NB4 (cell line): ENCODE data around the gene FMN1.

Experiments
- MYC ChIP-seq: IDR thresholded peaks from 2 replicates; pipeline ENCODE4 v1.6.1; 2011; ENCODE audit warnings: low read depth, low read length
- POLR2A ChIP-seq: IDR thresholded peaks from 2 replicates; pipeline ENCODE4 v1.6.1; 2011; ENCODE audit warnings: mild to moderate bottlenecking; ENCODE audit not compliant: insufficient read length; ENCODE audit errors: extremely low read depth
- TF ChIP-seq, protein P1 (sequence below): IDR thresholded peaks from one replicate; pipeline ENCODE4 v1.5.1; 2012; ENCODE audit warnings: low read depth, low read length

DNA sequence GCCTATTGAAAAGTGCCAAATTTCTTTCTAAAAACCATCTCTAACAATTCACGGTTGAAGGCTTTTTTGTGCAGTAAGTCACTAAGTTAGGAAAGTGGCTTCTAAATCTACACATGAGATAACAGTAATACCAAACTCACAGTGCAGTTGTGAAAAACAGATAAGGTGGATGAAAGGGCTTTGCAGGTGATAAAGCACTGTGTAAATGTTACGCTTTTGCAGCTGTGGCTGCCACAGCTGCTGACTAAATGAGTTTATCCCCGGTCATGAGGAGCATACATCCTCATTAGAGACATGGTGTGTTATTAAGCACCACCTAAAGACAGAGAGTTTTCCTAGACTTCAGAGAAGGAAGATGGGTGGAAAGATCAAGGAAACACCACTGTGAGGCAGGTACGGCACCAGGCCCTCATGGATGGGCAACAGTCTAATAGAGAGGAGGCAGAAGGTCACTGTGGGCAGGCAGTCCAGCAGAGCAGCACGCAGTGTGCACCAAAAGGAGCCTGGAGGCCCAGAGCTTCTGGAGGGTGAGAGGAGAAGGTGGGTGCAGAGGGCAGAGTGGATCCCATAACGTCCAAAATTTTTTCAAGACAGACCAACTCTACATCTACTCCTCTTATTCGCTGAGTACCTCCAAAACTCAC is 68.5 kb downstream of the FMN1 start:
- TF ChIP-seq, protein P1, sequence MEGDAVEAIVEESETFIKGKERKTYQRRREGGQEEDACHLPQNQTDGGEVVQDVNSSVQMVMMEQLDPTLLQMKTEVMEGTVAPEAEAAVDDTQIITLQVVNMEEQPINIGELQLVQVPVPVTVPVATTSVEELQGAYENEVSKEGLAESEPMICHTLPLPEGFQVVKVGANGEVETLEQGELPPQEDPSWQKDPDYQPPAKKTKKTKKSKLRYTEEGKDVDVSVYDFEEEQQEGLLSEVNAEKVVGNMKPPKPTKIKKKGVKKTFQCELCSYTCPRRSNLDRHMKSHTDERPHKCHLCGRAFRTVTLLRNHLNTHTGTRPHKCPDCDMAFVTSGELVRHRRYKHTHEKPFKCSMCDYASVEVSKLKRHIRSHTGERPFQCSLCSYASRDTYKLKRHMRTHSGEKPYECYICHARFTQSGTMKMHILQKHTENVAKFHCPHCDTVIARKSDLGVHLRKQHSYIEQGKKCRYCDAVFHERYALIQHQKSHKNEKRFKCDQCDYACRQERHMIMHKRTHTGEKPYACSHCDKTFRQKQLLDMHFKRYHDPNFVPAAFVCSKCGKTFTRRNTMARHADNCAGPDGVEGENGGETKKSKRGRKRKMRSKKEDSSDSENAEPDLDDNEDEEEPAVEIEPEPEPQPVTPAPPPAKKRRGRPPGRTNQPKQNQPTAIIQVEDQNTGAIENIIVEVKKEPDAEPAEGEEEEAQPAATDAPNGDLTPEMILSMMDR, result no peak
- TF ChIP-seq MYC, result no peak
- TF ChIP-seq POLR2A, result no peak
